ENCODE measurements around the gene CDH13.
A peak's percentile ranks its signal among the peaks of the same experiment; 100 is the strongest.

Gene CDH13

DNA sequence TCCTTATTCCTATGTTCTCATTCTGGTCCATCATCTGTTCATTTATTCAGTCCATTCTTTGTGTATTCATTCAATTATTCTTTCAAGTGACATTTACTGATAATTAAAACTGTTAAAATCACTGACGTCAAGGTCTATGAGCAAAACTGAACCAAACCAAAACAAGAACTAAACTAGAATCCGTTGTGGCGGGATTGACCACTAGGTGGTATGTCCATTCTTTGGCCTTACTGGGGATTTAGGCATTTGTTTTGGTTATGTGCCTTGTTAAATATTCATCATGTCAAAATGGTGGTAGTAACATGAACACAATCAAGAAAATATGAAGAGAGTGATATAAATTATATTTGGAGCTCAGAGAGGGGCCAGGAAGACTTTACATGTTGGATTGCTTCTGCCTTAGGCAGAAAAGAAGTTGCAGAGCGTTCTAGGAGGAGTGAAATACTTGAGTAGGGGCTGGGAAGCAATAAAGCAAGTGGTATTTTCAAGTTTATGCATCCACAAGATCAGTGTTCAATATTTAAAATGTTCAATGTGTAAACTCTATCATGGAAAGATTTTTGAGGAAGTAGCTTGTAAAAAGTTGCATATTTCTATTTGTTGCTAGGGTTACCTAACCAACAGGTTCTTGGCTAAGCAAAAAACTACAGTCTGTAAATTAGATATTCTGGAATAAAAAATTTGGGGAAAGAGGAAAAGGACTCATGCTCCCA lies 129.0 kb downstream of the CDH13 start:
- no peaks in the 10 kb centered on the region for H3K27me3 ChIP-seq (ENCODE audit: insufficient read depth, poor library complexity, severe bottlenecking)
- no peaks in the 10 kb centered on the region for H3K9me3 ChIP-seq (ENCODE audit: severe bottlenecking)
- TF ChIP-seq, protein P1, sequence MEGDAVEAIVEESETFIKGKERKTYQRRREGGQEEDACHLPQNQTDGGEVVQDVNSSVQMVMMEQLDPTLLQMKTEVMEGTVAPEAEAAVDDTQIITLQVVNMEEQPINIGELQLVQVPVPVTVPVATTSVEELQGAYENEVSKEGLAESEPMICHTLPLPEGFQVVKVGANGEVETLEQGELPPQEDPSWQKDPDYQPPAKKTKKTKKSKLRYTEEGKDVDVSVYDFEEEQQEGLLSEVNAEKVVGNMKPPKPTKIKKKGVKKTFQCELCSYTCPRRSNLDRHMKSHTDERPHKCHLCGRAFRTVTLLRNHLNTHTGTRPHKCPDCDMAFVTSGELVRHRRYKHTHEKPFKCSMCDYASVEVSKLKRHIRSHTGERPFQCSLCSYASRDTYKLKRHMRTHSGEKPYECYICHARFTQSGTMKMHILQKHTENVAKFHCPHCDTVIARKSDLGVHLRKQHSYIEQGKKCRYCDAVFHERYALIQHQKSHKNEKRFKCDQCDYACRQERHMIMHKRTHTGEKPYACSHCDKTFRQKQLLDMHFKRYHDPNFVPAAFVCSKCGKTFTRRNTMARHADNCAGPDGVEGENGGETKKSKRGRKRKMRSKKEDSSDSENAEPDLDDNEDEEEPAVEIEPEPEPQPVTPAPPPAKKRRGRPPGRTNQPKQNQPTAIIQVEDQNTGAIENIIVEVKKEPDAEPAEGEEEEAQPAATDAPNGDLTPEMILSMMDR (IDR thresholded peaks at IDR 0.05; ENCODE audit: poor library complexity, severe bottlenecking) = peak; percentile 26
- no peak overlapping the region for H3K27ac ChIP-seq (ENCODE audit: poor library complexity, severe bottlenecking)
- no peak overlapping the region for H3K4me3 ChIP-seq (ENCODE audit: severe bottlenecking)
- H3K4me1 ChIP-seq (ENCODE audit: insufficient read depth, poor library complexity, severe bottlenecking) = peaks cover 8% of the 10 kb centered on the region
- no peaks in the 10 kb centered on the region for H3K36me3 ChIP-seq (ENCODE audit: low read depth)
- ATAC-seq (ENCODE audit: low read depth) (no peak), DNase-seq (ENCODE audit: low spot score) (no peak)

DNA sequence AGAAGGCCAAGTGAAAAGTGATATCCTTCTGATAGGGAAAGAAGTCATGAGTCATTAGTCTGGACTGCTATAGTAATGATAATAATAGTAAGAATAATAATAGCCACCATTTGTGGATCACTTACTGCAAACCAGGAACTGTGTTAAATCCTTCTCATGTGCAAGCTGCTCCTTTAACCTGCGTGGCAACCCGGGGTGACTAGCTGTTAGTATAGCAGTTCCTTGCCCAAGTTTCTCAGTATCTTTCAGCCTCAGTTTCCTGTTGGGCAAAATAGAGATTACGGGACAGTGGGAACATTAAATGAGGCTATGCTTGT lies 129.5 kb downstream of the CDH13 start:
- H3K27ac ChIP-seq (ENCODE audit: poor library complexity, severe bottlenecking) = no peak overlapping the region
- no peaks in the 10 kb centered on the region for H3K9me3 ChIP-seq (ENCODE audit: severe bottlenecking)
- no peaks in the 10 kb centered on the region for H3K27me3 ChIP-seq (ENCODE audit: insufficient read depth, poor library complexity, severe bottlenecking)
- no peaks in the 10 kb centered on the region for H3K36me3 ChIP-seq (ENCODE audit: low read depth)
- ATAC-seq (ENCODE audit: low read depth) (no peak), DNase-seq (ENCODE audit: low spot score) (no peak)
- TF ChIP-seq, protein P1 (IDR thresholded peaks at IDR 0.05; ENCODE audit: poor library complexity, severe bottlenecking) = no peak
- peaks cover 11% of the 10 kb centered on the region for H3K4me1 ChIP-seq (ENCODE audit: insufficient read depth, poor library complexity, severe bottlenecking)
- H3K4me3 ChIP-seq (ENCODE audit: severe bottlenecking) = no peak overlapping the region

DNA sequence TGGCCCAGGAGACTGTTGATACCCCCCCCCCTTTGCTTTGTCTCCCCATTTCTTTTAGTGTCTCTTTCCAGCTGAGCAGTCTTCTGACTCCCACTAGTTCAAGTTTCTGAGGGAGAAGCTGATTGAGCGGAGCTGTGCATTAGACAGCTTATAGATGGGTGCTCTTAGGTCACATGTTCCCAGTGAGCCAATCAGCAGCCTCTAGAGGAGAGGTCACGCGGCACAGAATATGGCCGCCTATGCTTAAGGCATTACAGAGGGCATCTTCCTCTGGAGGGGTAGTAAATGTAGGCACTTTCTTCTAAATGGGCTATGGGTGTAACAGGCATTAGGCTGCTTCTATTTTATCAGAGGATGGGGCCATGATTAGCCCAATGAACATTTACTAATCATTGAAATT lies 131.6 kb downstream of the CDH13 start:
- Histone ChIP-seq H3K9me3 (ENCODE audit: severe bottlenecking) (no peaks in the 10 kb centered on the region), H3K27ac (ENCODE audit: poor library complexity, severe bottlenecking) (no peak overlapping the region), H3K4me1 (ENCODE audit: insufficient read depth, poor library complexity, severe bottlenecking) (peaks cover 18% of the 10 kb centered on the region), H3K4me3 (ENCODE audit: severe bottlenecking) (no peak overlapping the region), H3K36me3 (ENCODE audit: low read depth) (peaks cover 6% of the 10 kb centered on the region; the same call in 1 of the 2 replicates), H3K27me3 (ENCODE audit: insufficient read depth, poor library complexity, severe bottlenecking) (no peaks in the 10 kb centered on the region)
- no peak for ATAC-seq (ENCODE audit: low read depth)
- no peak for DNase-seq (ENCODE audit: low spot score)
- TF ChIP-seq, protein P1 (IDR thresholded peaks at IDR 0.05; ENCODE audit: poor library complexity, severe bottlenecking) = no peak

DNA sequence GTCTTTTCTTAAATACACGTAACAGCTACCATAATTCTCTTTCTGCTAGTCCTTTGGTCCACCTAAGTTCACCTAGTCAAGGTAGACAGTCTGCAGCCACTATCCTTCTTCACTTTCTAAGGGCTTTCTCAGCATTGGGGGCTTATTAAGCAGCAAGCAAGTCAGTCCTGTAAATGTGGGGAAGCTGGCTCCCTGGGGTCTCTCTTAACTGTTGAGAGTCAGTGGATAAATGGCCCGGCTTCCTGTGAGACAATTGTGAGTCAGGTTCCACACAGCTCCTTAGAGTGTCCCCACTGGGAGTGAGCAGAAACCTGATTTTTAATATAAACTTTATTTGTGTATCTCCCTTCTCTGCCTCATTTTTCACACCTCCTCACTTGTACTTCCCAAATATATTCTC lies 132.1 kb downstream of the CDH13 start:
- ATAC-seq (ENCODE audit: low read depth) (no peak), DNase-seq (ENCODE audit: low spot score) (no peak)
- Histone ChIP-seq H3K4me1 (ENCODE audit: insufficient read depth, poor library complexity, severe bottlenecking) (peaks cover 18% of the 10 kb centered on the region), H3K27me3 (ENCODE audit: insufficient read depth, poor library complexity, severe bottlenecking) (no peaks in the 10 kb centered on the region), H3K9me3 (ENCODE audit: severe bottlenecking) (no peaks in the 10 kb centered on the region), H3K4me3 (ENCODE audit: severe bottlenecking) (no peak overlapping the region), H3K27ac (ENCODE audit: poor library complexity, severe bottlenecking) (no peak overlapping the region), H3K36me3 (ENCODE audit: low read depth) (peaks cover 6% of the 10 kb centered on the region; the same call in 1 of the 2 replicates)
- TF ChIP-seq, protein P1 (IDR thresholded peaks at IDR 0.05; ENCODE audit: poor library complexity, severe bottlenecking) = no peak

DNA sequence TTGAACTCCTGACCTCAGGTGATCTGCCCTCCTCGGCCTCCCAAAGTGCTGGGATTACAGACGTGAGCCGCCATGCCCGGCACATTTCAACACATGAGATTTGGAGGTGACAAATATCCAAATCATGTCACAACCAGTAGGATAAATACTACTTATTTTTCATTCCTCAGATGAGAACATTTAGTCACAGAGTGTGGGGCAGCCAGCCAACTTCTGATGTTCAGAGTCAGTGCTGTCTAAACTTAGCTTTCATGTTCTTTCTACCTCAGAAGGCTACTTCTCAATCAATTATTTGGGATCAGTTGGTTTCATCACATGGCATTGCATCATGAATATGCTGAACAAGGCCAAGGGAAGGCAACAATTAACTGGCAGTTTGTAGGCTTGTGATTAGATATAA lies 134.5 kb downstream of the CDH13 start:
- Histone ChIP-seq H3K27me3 (ENCODE audit: insufficient read depth, poor library complexity, severe bottlenecking) (no peaks in the 10 kb centered on the region), H3K36me3 (ENCODE audit: low read depth) (peaks cover 6% of the 10 kb centered on the region; the same call in 1 of the 2 replicates), H3K9me3 (ENCODE audit: severe bottlenecking) (no peaks in the 10 kb centered on the region), H3K4me1 (ENCODE audit: insufficient read depth, poor library complexity, severe bottlenecking) (peaks cover 13% of the 10 kb centered on the region), H3K4me3 (ENCODE audit: severe bottlenecking) (no peak overlapping the region), H3K27ac (ENCODE audit: poor library complexity, severe bottlenecking) (peak overlapping the region; percentile 14)
- TF ChIP-seq, protein P1 (IDR thresholded peaks at IDR 0.05; ENCODE audit: poor library complexity, severe bottlenecking) = no peak
- ATAC-seq (ENCODE audit: low read depth) = peak; percentile 52; the same call in 2 of the 3 replicates
- no peak for DNase-seq (ENCODE audit: low spot score)

Data from RWPE2 (cell line).